HG02798 (cell line): ENCODE measurements around the gene CROCC2.

ENCODE experiments used
- ATAC-seq: cut with Tn5 transposase; IDR thresholded peaks from one replicate; pipeline ENCODE4 v1.9.1; 2021; ENCODE audit warnings: mild to moderate bottlenecking; ENCODE audit not compliant: unreplicated experiment, poor library complexity

CROCC2 gene

DNA sequence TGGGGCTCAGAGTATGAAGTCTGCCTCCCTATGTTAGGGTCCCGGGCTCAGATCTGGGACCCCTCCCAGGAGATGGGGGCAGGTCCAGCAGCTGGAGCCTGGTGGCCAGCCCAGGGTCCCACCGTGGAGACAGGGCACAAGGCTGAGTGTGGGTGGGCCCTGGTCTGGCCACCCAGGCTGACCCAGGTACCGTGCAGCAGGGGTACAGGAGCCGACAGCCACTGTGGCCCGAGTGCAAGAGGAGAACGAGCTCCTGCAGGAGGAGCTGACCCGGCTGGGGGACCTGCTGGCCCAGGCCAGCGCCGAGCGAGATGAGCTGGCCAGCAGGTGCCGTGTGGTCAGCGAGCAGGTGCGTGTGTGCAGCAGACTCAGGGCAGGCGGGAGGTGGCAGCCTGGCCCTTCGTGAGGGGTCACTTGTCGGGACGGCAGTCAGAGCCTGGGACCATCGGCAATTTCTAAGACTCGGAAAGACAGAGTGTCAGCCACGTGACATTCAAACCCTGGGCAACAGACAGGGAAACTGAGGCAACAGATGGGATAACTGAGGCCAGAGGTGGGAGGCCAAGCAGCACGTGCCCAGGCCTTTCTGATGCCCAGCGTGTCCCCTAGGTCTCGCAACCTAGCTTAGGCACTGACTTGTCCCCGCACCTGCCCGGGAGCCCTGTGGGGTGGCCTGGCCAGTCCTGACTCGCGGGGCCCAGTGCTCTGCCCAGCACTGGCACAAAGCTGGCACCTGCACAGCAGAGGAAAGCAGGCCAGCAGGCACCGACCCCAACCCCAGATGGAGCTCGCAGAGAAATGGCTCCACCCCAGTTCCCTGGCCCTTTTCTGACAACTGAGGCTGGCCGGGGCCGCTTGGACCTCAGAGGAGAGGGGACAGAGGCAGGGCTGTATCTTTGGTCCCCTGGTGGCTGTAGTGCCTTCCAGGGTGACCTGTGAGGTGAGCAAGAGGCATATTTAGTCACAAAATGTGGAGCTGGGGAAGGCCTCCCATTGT is 13.9 kb downstream of the CROCC2 start:
- no peak for ATAC-seq

DNA sequence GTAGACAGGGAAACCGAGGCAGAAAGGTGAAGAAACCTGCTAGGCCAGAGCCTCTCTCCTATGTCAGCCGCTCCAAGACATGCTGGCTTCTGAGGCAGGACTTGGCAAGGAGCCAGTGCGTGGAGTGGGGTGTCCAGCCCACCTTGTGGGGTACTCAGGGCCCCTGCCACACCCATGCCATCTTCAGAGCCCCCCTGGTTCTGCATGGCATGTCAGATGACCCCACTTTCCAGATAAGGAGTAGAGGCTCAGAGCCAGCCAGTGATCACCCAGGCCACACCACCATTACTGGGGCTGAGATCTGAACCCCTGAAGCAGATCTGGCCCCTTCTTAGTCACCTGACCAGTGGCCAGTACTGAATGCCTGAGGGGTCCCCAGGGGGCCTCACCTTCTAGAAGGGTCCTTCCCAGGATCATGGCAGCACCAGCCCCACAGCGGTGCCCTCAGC is 14.7 kb downstream of the CROCC2 start:
- ATAC-seq: no peak

DNA sequence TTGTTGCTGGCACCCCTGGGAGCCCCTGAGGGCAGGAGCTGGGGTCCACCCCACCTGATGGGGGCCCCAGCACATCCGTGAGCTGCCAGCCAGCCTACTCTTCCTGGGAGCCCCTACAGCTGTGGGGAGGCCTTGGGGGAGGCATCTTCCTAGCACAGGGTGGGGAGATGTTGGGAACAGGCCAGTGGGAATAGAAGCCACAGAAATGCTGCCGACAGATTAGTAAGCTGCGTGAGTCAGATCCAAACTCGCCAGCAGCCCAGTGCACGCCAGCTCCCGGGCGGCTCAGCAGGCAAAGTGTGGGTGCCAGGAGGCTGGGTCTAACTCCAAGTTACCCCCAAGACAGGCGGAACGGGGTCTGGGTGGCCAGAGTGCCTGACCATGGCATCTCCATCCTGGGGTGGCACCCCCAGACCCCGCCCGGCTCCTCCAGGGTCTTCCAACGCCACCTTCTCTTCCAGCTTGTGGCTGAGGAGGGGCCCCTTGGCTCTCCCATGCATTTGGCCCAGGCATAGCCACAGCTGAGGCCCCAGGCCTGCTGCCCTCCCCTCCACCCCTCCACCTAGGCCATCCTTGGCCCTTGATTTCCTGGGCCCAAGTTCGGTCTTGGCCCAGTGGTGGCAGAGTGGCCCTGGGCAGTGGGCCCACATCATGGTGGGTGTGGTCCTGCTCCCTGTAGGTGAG is 15.3 kb downstream of the CROCC2 start:
- ATAC-seq: no peak

DNA sequence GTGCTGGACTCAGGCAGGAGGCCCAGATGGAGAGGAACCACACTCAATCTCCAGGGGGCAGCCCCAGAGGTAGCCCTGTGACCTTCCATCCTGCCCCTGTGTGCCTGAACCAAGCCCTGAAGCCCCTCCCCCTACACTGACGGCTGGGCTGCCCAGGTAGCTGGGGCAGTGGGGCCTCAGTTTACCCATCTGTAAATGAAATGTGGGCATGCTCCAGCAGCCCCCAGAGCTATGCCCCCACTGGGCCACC is 15.8 kb downstream of the CROCC2 start:
- ATAC-seq: no peak

DNA sequence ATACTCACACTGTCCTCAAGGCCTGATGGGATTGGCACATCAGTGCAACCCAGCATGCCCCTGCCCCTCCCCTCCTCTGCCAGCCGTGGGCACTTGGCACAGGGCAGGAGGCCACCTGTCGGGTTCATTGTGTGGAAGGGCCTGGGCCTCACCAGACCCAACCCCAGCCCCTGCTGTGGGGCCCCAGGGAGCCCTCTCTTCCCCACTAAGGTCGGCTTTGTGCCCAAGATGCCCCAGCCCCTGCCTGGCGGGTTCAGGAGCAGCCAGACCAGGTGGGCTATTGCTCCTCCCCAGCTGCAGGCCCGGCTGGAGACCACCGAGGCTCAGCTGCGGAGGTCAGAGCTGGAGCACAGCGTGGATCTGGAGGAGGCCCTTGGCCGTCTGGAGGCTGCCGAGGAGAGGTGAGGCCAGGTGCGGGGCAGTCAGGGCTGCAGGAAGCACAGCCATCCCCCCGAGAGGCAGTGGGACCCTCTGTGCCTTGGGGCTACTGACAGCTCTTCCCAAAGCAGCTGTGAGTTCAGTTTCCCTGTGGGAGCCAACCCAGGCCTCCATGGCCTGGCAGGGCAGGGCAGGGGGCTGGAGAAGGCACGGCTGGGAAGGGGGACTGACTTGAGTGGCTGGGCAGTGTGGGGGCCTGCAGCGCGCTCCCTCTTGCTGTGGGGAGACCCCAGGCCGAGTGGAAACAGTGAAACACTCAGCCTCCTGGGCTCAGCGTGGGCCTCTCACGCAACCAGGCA is 16.3 kb downstream of the CROCC2 start:
- no peak for ATAC-seq

DNA sequence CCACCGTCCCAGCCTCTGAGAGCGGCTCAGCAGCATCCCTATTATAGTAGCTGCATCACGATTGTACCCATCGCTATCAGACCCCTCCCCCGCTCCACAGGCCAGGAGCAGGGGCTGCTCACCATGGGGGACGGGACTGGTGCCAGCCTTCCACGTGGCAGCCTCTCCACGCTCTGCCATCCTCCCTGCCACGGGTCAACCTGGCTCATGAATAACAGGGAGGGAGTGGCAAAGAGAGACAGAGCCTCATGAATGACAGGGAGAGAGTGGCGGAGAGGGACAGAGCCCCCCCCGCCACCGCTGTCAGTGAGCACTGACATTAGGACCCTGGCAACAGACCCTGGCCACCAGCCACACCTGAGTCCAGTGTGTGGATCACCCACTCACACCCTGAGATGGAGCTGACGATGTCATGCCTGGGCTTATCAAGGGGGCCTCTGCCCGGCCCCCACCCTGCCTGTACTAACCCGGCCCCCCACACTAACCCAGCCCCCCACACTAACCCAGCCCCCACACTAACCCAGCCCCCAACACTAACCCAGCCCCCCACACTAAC is 16.9 kb downstream of the CROCC2 start:
- no peak for ATAC-seq

DNA sequence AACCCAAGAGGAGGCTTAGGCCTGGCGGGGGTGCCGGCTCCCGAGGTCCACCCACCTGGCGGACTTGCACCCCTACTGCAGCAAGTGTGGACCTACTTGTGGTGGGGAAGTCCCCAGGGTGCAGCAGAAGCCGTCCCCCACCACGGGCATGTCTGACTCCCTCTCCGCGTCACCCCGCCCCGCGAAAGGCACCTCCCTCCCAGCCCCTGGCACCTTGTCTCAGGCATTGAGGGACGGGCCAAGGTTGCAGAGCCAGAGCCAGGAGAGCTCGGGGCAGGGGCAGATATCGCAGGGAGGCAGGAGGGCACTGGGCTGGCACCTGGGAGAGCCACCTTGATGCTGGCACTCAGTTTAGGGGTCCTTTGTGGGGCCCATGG is 19.0 kb downstream of the CROCC2 start:
- ATAC-seq: no peak

DNA sequence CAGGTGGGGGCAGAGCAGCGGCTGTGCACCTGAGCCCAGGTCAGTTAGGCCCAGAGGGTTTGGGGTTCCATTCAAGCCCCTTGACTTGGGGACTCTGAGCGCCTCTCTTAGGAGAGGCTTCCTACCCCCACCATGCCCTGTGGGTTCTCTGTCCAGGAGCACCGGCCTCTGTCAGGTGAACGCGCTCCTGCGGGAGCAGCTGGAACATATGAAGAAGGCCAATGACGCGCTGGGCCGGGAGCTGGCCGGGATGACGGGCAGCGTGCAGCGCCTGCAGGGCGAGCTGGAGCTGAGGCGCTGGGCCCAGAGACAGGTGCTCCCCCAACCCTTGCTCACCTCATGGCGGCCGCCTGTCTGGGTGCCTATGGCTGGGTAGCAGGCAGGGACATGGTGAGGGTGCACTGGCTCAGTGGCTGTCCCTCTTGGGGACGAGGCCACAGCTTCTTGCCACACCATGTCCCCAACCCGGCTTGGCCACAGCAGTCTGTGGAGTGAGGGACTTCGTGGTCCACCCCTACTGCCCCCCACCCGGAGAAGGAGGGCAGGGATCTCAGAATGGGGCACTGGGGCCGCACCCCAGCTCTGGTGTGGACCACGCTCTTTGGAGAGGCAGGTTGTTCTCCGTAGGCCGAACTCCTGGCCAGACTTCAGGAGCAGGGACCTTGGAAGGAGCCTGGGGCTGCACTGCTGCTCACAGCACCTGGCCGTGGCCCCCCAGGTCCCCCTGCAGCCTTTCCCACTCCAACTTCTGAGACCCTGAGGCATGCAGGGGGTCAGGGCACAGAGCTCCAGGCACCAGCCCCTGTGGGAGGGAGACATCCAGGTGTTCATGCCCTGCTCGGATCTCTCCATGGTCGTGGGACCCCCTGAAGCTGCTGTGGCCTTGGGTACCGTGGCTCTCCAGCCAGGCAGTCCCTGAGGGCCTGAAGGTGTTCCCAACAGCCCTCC is 19.7 kb downstream of the CROCC2 start:
- ATAC-seq: no peak

DNA sequence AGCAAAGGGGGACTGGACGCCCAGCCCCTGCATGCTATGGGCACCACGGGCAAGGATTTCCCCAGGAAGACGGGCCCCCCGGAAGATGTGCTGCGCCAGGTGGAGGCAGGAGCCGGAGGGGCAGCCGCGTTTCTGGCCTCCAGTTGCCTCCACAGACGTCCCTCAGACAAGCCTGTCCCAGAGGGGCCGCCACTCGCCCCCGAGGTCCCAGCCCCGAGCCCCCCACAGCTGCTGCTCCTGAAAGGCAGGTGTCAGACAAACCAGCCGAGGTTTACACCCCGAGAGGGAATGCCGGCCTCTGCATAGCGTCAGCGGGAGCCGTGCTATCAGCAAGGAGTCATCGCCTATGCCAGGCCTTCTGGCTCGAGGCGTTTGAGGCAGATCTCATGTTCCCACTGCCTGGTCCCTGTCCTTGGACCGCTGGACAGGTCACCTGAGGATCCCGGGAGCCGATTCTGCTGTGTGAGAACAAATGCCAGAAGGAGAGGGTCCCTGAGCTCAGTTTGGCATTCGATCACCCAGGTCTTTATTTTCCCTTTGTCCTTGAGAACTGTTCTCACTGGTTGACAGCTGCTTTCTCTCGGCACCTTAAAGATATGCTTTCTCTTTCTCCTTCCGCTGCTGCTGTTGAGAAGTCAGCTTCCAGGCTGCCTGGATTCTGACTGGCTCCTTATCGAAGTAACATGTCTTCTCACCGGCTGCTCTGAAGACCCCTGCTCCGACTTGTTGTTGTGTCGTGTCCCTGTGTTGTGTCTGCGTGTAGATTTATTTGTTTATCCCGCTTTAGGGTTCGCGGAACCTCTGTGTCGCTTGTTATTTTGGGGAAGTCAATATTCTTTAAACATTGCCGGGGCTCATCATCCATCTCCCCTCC is 20.6 kb downstream of the CROCC2 start:
- ATAC-seq: no peak

DNA sequence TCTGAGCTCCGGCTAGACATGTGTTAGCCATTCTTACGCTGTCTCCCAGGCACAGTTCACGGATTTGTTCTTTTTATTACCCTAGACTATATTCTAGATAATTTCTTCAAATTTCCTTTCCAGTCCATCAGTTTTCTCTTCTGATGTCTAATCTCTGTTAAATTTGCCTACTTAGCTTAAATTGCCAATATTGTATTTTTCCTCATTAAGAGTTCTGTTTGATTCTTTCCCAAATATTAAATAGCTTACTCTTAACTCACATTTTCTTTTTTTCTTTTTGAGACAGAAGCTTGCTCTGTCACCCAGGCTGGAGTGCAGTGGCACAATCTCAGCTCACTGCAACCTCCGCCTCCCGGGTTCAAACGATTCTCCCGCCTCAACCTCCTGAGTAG is 21.2 kb downstream of the CROCC2 start:
- ATAC-seq: no peak

DNA sequence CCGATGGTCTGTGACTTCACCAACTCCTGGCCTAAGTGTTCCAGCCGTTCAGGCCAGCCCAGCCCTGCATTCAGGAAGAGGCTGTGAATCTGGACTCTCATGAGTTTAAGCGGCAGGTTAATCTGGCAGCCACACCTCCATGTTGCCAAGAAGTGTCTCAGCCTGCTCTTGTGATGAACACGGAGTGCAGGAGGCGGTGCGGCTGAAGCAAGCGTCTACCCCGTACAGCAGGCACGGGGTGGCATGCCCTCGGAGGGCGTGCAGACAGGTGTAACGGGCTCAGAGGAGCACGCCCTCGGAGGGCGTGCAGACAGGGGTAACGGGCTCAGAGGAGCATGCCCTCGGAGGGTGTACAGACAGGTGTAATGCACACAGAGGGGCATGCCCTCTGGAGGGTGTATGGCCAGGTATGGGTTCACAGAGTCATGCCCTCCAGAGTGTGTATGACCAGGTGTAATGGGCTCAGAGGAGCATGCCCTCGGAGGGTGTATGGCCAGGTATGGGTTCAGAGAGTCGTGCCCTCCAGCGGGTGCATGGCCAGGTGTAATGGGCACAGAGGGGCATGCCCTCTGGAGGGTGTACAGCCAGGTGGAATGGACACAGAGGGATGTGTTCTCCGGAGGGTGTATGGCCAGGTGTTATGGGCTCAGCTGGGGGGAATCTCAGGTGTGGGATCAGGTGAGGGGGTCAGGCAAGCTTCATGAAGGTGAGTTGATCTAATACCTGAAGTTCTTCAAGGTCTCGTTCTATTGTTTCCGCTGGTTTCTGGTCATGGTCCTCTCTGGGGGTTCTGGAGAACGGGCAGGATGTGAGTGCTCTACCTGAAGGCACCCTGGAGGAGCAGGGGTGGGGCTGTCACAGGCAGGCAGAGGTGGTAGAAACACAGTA is 22.6 kb downstream of the CROCC2 start:
- no peak for ATAC-seq

DNA sequence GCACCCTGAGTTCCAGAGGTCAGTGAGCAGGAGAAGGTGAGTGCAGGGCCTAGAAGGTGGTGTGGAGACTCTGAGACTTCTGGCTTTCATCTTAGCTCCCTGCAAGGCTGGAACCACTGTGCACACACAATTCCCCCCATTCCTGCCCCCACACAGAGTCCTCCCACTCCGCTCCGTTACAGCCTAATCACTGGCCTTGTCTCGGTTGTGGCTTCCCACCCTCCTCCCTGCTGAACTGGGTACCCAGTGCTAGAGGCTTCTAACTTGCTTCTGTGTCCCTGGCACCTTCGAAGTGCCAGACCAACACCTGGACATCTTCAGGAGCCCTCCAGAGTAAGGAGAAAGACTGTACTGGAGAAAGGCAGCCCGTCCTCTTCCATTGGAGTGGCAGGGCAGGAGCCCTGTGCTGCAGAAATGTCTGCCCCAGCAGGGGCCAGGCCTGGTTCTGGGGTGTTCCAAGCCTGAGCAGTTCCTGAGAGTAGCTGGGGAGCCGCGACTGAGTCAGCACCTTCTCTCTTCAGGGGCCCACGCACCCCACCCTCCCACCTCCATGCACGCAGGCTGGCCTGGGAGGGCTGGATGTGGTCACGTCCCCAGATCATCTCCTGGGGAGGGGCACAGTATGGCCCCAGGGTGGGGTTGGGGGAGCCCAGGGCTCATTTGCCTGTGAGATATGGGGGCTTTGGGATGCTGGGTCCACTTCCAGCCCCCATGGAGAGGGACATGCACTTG is 23.4 kb downstream of the CROCC2 start:
- ATAC-seq: no peak

DNA sequence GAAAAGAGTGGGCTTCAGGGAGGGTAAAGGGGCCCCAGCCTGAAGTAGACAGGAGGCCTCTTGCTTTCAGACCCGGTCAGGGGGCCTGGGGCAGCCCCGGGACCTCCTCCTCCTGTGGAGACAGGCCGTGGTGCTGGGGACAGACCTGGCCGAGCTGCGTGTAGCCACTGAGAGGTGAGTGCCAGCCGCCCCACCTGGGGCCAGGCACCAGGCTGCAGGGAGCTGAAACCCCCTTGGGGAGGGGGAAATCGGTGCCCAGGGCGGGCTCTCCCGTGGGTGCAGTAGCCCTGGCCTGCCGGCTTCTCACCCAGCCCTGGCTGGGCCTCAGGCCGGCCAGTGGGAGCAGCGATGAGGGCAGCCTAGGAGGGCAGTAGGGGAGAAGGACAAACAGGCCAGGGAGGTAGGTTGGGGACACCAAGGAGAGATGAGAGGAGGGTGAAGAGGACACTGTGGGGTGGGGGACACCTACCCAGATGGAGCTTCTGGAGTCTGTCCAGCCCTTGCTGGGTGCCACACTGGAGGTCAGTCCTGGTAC is 24.0 kb downstream of the CROCC2 start:
- ATAC-seq: no peak

DNA sequence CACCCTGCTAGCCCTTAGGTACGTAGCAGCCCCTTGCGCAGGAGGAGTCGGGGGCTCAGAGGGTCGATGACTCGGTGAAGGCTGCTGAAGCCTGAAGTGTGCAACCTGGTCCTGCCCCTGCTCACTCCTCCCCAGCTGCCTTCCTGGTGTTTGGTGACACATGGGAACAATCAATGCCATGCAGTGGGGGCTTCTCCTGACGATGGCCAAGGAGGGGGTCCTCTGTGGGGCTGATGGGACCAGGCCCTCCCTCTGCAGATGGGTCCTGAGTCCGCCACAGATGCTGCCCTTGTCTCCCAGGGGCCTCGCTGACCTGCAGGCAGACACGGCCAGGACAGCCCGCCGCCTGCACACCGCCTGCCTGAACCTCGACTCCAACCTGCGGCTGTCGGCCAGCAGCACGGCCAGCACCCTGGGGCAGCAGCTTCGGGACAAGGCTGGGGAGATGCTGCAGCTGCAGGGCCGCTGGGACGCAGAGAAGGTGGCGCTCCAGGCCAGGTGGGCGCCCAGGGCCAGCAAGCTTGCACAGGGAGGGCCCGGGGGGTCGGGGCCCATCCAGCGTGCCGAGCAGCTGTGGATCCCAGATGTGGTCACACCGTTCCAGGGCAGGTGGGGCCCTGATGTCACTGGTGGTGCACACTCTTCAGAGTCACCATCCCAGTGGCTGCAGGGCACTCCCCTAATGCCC is 24.6 kb downstream of the CROCC2 start:
- no peak for ATAC-seq

DNA sequence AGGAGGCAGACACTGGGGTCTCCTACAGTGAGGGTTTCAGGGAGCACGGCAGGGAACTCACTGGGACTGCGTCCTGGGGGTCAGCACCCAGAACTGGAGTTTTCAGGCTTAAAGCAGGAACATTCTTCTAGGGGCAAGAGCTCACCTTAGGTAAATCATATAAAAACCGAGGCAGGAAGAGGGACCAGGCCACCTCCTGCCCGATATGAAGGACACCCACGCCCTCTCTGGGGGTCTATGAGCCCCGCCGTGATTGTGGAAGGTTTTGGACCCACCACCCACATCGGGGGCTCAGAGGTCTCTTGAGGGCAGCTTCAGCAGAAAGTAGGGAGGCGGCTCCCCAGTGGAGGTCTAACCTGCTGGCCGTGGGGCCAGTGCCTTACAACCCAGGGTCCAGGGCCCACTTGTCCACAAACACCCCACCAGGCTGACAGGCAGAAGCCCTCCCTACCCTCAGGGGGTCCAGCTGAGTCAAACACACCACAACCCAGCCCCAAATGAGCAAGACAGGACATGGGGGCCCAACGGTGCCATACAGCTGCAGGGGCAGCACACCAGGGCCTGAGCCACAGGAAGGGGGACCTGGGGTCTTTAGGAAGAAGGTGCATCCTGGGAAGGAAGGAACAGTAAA is 25.3 kb downstream of the CROCC2 start:
- no peak for ATAC-seq
